ENCODE measurements around the gene PAFAH2.

Gene PAFAH2

DNA sequence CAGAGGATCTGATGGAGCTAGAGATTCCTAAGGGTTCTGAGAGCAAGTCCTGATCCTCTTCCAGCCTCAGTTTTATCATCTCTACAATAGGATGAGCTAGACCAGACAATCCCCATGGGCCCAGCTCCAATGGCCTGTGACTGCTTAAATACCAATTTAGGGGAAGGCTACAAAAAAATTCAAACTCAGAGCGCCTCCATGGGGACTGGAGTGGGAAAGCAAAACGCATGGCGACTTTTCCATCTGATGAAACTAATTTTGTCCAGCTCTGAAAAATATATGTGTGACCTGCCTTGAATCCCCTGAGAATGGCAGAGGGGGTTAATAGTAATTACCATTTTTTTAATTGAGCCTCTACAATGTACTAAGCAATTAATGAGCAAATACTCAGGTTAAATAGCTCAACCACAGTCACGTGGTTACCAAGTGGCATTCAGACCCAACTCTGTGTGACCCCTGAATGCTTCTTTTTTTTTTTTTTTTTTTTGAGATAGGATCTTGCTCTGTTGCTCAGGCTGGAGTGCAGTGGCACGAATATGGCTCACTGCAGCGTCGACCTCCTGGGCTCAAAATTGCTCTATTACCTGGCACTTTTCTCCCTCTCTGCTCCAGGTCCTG, 32.1 kb upstream of the PAFAH2 start:
- DNase-seq, result no peak

DNA sequence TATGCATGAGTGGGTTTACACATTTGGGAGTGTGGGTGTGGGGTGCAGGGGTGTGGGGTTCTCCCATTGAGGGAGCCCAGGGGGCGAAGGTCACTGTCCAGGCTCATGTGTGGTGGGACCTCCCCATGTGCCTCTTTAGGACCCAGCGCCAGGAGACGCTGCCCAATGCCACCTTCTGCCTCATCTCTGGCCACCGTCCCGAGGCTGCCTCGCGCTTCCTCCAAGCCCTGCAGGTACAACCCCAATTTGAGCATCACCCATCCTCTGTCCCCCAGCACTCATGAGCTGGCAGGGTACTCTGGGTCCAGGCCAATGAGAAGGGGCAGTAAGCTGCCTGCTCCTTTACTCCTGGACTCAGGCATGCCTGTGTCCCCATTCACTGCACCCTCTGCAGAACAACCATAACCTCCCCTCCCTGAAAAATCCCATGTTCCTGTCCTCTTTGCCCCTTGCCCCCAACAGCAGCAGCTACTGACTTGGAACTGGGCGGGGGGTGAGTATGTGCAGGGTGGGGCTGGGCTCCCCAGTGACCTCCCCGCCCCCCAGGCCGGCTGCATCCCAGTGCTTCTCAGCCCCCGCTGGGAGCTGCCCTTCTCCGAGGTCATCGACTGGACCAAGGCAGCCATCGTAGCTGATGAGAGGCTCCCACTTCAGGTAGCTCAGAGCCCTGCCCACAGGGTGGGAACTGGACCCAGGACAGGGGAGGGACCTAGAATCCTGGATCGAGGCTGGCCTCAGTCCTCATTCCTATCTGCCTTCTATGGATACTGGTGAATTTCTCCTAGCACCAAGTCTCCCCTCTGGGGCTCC, 31.4 kb upstream of the PAFAH2 start:
- no peak for DNase-seq

DNA sequence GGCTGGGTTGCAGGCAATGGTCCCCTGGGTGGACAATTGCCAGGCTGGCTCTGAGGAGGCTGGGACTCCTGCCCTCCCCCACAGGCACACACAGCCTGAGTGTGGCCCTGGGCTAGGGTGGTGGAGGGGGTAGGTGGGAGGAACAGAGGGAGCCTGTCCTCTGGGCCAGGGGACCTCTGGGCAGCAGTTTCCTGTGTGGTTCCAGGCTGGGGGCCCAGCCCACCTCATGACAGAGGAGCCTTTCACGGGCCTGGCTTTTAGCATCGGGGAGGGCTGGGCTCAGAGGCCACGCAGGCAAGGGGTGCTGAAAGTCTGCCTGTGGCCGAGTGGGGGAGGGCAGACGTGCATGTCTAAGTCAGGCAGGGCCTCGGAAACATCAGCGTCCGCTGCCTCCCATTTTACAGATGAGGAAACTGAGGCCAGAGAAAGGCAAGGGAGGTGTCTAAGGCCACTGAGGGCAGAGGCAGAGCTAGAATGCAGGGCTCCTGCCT, 30.7 kb upstream of the PAFAH2 start:
- DNase-seq, result no peak

DNA sequence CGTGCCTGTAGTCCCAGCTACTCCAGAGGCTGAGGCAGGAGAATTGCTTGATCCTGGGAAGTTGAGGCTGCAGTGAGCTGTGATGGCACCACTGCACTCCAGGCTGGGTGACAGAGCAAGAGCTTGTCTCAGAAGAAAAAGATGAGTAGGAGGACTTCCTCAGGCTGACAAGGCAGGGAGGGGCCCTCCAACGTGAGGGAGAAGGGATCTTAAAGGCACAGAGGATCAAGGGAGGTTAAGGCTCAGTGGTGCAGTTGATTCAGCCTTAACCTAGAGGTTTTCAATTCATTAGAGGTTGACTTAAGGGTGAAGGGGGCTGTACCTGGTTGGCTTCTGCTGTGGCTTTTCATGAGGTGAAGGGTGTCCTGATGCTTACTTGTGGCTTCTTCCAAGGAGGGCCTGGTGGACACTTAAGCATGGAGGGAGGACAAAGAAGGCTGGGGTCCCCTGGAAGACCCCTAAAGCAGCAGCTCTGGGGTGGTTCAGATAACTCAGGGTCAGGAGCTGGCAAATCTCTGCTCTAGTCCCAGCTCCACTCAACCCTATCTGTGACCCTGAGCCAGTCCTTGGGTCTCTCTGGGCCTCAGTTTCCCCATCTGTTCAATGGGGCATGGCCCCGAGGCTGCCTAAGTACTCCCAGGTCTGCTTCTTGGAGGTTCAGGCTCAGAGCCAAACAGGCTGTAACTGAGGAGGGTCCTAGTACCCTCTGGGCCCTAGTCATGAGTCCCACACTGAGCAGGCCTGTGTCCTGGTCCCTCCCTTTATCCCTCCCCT, 30.0 kb upstream of the PAFAH2 start:
- no peak for DNase-seq

DNA sequence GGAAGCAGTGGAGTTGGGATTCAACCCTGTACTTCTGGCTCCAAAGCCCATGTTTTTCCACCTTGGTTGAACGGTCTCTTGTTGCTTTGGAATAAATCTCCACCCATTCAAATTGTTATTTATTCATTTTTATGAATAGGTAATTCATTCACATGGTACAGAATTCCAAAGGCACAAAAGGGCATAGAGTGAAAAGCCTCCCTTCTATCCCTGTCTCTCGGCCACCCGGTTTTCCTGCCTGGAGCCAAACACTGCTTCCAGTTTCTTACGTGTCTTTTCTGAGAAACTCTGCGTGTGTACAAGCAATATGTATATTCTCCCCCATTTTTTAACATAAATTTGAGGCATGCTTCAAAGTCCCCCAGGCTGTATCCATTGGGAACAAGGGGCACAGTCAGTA, 27.7 kb upstream of the PAFAH2 start:
- no peak for DNase-seq

DNA sequence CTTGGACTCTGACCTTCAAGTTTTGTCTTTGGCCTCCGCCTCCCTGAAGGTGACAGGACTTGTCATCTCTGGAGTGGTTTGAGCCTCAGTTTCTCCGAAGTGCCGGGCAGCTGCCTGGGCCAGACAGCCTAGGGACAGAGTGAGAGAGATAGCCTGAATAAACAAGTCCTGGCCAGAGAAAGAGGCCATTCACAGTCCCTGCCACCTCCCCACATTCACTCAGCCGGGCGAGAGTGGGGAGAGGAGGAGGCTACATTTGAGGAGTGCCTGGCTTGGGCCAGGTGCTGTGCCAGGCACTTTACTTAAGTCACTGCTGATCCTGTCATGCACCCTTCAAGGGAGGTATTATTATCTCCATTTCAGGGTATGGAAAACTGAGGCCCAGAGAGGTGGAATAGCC, 27.2 kb upstream of the PAFAH2 start:
- DNase-seq, result no peak

DNA sequence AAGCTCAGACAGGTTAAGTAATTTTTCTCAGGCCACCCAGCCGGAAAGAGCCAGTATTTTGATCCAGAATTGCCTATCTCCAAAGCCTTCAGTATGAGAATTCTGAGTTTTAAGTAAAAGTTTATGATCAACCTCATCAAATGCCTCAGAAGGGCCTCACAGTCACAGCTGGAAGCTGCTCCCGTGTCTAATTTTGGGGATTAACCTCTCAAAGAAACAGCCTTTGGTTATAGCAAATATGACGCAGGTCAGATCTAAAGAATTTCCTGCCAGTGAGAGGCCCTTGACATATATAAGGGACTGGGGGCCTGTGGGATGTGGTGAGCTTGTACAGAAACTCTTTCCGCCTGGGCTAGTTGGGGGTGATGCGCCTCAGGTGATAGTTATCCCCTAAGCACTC, 26.0 kb upstream of the PAFAH2 start:
- DNase-seq, result no peak

DNA sequence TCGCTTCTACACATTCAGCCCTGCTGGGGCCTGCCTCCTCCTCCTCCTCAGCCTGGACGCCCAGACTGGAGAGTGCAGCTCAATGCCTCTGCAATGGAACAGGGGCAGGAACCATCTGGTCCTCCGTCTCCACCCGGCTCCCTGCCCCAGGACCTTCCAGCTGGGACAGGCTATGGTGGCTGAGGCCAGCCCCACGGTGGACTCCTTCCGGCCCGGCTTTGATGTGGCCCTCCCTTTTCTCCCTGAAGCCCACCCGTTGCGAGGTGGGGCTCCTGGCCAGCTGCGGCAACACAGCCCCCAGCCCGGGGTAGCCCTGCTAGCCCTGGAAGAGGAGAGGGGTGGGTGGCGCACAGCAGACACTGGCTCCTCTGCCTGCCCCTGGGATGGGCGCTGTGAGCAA, 25.1 kb upstream of the PAFAH2 start:
- DNase-seq, result no peak

DNA sequence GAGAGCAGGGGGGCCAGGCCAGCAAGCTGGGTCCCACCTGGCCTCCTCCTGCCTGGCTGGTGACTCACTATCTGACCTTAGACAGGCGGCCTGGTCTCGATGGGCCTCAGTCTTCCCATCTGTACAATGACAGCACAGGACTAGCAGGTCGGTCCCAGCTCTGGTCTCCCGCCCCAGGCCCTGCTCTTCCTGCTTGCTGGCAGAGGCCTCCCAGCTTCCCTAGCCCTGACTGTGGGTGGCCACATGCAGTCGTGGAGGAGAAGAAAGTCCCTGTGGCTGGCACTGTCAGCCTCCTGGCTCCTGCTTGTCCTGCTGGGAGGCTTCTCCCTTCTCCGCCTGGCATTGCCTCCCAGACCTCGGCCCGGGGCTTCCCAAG, 24.5 kb upstream of the PAFAH2 start:
- no peak for DNase-seq

DNA sequence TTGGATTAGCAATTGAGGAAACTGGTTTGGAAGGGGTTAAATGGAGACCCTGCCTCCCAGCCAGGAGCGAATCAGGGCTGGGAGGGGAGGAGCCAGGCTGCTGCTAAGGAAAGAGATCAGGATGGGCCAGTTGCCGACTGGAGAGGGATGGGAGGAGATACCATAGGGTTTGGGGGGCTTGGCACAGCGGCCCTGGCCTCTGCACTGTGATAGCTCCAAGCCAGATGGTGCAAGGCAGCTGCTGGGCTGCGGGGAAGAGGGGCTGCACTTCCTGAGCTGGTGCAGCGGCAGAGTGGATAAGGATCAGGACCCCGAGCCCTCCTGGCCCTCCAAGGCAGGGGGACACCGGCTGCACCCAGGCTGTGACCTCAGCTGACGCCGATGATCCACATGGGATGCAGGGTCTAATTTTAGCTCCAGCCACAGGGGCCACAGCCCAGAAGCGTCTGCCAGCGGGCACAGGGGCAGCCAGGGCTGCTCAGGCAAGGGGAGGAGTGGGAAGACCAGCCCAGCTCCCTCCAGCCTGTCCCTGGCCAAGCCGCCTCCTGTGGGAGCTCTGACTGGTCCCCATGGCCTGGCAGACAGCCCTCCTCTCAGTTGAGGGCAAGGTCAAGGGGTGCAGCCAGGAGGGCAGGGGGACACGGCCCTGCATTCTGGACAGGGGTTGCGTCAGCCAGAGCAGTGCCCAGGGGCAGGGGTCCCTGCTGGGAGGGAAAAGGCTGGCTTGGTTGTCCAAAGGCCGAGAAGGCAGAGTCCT, 24.0 kb upstream of the PAFAH2 start, which contains the start of gene EXTL1:
Gene EXTL1 (plus strand): TSS at position 129 of the 757 bp plus-strand sequence. CDS start 872 bp downstream, outside the sequence.
- DNase-seq, result no peak

DNA sequence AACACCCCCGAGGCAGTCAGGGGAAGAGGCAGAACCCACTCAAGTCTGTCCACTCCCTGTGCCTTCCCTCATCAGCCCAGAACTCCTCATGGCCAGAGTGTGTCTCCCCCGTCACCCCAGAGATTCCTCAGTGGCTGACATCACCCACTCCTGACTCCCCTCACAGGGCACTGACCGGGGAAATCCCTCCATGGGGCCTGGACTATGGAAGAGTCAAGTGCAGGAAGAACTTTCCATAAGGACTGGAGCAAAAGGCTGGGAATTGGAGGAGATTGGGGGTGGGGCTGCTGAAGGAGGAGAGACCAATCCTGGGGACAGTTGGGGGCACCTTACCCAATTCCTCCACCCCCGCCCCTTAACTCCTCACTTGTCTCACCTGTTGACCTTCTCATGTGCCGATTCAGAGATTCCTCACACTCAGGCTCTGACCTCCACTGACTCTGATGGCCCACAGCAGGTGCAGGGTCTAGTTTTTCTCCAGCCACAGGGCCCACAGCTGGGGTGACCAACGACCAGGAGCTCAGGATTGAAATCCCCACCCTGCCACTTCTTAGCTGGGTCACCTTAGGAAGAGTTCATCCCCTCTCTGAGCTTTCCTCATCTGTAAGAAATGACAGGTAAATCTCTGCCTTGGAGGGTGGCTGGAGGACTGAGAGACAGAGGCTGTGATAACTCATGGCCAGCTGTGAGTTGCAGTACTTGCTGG, 23.2 kb upstream of the PAFAH2 start:
- DNase-seq, result no peak

DNA sequence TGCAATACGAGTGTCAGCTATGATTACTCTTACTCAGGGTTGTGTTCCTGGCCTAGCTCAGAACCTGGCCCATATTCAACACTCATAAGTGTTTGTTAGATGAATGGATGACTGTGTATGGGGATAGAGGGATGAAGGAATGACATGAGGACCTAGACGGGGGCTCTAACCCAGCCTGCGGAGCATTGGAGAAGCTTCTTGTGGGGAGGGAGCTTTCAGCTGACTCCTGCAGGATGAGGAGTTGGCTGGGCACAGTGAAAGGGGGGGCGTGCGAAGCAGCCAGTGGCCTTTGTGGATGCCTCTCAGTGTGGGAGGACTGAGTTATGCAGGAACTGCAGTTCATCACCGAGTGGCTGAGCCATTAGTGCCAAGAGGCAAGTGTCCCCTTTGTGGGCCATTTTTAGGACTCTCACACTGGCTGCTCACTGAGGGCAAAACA, 22.5 kb upstream of the PAFAH2 start:
- no peak for DNase-seq

DNA sequence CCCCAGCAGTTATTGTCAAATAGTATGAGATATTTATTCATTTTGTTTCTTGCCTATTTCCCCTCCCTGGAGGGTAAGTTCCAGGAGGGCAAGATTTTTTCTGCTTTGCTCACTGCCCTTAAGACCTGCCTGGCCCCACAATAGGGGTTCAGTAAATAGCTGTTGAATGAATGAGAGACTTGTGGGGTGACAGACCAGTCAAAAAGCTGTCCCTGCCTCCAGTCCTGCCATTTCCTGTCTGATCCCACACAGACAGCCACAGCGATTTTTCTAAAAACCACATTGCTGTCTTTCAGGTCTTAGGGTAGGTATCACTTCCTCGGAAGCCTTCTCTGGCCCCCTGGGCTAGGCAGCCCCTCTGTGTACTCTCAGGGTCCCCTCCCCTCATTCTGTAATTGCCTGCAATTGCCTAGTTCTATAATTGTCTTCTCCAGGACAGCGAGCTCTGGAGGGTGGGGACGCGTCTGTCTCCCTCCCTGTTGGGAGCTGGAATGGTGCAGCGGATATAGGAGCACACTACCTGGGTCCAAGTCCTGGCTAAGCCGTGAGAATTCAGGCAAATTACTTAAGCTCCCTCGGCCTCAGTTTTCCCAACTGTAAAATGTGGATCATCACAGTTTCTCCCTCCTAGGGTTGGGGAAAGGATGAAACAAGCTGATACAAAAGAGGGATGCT, 21.9 kb upstream of the PAFAH2 start:
- DNase-seq, result no peak

DNA sequence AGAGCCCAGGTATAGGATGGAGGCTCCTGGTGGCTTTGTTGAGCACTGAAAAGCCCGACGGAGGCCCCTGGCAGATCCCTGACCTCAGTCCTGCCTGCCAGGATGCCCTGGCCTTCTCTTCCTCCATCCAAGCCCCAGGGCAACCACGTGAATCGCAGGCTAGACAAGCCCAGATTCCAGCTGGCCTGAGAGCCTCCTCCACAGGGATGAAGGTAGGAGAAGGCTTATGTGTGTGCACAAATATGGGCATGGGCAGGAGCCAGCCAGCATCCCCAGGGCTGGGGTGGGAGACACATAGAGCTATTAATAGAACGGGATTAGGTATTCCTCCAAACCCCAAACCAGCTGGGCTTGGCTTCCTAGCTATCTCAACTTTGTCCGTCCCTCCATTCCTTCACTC, 19.7 kb upstream of the PAFAH2 start:
- no peak for DNase-seq

DNA sequence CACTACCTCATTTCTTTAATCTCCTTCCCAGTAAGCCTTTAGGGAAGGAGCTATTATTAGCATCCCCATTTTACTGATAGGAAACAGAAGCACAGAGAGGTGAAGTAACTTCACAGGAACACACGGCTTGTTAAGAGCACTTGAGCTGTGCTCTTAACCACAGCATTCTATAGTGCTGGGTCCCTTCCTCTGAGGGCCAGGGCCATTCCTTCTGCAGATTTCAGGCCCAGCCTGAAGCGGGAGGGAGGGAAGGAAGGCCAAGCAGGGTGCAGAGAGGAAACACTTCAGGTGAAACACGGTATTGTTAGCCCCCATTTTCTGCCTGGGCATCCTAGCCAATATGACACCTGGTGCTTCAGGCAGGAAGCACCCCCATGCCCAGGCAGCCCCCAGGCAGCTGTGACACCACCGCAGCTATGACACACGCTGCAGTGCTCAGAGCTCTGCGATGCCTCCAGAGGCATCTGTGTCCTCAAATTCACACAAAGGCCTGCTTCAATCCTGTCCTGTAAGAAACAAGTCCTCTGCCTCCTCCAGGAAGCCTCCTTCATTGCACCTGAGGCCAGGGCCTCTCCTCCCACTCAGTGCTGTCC, 19.2 kb upstream of the PAFAH2 start:
- DNase-seq, result no peak

DNA sequence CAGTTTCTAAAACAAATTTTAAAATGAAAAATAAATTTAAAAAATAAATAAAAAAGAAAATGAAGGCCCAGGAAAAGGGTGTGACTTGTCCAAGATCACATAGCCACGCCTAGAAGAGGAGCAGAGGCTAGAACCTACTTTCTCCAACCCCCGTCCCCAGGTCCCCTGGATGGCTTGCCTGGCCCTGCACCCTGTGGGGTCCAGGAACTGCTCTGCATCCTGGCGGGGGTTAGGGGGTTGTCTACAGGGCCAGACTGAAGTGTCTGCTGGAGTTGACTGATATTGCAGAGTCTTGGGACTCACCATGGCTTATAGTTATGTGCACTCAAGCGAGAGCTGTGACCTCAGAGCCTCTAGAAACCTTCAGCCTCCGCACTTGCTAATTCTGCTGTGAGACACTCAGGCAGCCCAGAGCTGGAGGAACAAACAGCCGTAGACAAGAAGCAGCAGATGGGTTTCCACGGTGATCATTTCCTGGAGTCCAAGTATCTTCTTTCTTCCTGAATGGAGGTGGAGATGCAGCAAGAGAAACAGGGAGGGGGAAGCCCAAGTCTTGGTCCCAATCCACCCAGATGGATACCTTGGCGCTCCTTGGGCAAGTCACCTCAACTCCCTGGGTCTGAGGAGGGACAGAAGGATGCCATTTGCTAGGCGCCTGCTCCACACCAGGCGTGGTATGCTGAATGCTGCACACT, 18.5 kb upstream of the PAFAH2 start:
- DNase-seq, result no peak

DNA sequence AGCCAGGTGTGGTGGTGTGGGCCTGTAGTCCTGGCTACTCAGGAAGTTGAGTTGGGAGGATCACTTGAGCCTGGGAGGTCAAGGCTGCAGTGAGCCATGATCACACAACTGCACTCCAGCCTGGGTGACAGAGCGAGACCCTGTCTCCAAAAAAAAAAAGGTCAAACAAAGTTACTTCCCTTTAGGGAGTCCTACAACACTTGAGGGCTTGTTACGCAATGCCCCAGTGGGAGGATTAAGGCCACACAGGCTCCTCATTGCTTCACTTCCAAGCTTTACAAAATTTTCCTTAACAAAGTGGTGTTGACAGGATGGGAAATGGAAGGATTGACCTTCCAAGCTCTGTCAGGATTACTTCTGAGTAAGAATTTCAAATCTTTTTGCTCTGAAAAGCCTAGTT, 17.5 kb upstream of the PAFAH2 start:
- DNase-seq, result peak in 1 of 2 donors; percentile 37

DNA sequence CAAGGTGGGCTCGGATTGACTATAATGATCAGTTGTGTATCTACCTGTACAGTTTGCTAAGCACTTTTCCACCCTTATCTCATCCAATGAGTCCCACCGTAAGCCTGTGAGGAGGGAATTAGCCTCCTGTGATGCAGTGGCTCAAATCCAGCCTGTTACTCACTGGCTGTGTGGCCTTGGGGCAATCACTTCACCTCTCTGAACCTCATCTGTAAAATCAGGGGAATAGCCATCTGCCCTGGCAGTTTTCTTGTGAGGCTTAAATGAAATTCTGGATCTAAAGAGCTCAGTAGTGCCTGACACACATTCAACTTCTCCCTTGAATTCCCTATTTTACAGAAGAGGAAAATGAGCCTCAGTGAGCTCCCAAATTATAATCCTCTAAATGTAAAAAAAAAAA, 16.3 kb upstream of the PAFAH2 start:
- DNase-seq, result no peak

DNA sequence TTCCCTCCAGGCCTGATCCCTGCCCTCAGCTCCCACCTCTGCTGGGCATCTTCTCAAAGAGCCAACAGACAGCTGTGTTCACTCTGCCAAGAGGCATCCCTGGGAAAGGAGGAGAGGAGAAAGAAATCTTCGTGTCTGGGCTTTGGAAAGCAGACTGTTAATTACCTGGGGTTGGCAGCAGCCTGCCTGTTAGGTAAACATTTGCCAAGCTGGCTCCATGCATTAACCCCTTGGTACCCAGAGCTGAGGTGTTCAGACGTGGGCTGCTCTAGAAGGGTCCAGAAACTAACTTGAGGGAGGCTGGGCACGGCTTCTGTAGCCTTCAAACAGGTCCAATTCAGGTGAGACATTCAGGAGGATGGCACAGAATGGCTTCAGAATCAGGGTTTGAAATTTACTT, 15.0 kb upstream of the PAFAH2 start:
- no peak for DNase-seq

DNA sequence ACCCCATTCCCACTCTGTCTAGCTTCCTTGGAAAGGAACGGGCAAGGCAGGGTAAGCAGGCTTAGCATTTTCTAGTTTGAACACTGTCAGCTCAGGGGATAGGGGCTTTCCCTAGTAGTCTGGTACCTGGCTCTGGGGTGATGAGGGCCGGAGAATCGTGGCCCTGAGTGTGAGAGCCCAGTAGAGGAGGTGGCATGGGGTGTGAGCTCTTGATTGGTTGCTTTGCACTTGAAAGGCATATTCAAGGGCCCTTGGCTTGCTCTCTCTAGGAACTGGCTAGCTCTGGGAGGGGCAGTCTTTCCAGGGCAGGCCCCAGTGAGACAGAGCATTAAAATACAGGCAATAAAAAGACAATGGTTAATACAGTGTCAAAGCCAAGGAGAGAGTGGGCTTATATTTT, 13.0 kb upstream of the PAFAH2 start:
- DNase-seq, result no peak
